HG02973 (cell line): ENCODE measurements around the gene ABCC3.
"Not testable (repeated sequence)": the region's sequence is repeated elsewhere in the genome, so short reads cannot be mapped to it uniquely, and the experiment has no call there.

Experiments used
- ATAC-seq: cut with Tn5 transposase; IDR thresholded peaks from one replicate; pipeline ENCODE4 v1.9.1; 2021; ENCODE audit warnings: moderate library complexity; ENCODE audit not compliant: unreplicated experiment

Gene ABCC3

GRCh38 chr17:50665838-50666237 is 31.2 kb downstream of the ABCC3 start:
- ATAC-seq: no peak

- ATAC-seq: no peak
These were observed 31.6 kb downstream of the ABCC3 start for GRCh38 chr17:50666316-50666715.

- ATAC-seq: no peak
These were observed 32.8 kb downstream of the ABCC3 start for GRCh38 chr17:50667259-50668024.

- ATAC-seq: no peak
These were observed 33.5 kb downstream of the ABCC3 start for GRCh38 chr17:50668025-50668837.

GRCh38 chr17:50668838-50669581 is 34.3 kb downstream of the ABCC3 start:
- ATAC-seq: no peak

- no peak for ATAC-seq
These were observed 37.4 kb downstream of the ABCC3 start for GRCh38 chr17:50672071-50672470.

- ATAC-seq: no peak
These were observed 38.3 kb downstream of the ABCC3 start for GRCh38 chr17:50672831-50673551.

GRCh38 chr17:50675190-50675589 is 40.5 kb downstream of the ABCC3 start:
- ATAC-seq: no peak

- ATAC-seq: no peak
These were observed 40.9 kb downstream of the ABCC3 start for GRCh38 chr17:50675627-50676026.

- no peak for ATAC-seq
These were observed 41.6 kb downstream of the ABCC3 start for GRCh38 chr17:50676065-50676975.

GRCh38 chr17:50677851-50678375 is 43.2 kb downstream of the ABCC3 start:
- ATAC-seq: no peak

- no peak for ATAC-seq
These were observed 44.4 kb downstream of the ABCC3 start for GRCh38 chr17:50679008-50679544.

GRCh38 chr17:50680126-50680525 is 45.4 kb downstream of the ABCC3 start:
- no peak for ATAC-seq

GRCh38 chr17:50680543-50681262 is 46.0 kb downstream of the ABCC3 start:
- not testable (repeated sequence) for ATAC-seq

- no peak for ATAC-seq
These were observed 46.9 kb downstream of the ABCC3 start for GRCh38 chr17:50681263-50682200.

GRCh38 chr17:50682441-50682840 is 47.8 kb downstream of the ABCC3 start:
- no peak for ATAC-seq

- ATAC-seq: no peak
These were observed 48.3 kb downstream of the ABCC3 start for GRCh38 chr17:50682938-50683337.
